ENCODE measurements around the gene ADGRL3. TPM values are rescaled to one million over a fixed set of nuclear protein-coding genes. Genes with fewer than 3 reads are reported as not detected.

The ADGRL3 gene
- total RNA-seq, 4 donors from 2014 or later = 6.1 to 26.0 (median 7.3) TPM

GRCh38 chr4:61274286-61274685 lies 74.2 kb downstream of the ADGRL3 start:
- no peaks in the 10 kb centered on the region for H3K9me3 ChIP-seq
- no peaks in the 10 kb centered on the region for H3K36me3 ChIP-seq
- no peak overlapping the region for H3K4me3 ChIP-seq
- no peaks in the 10 kb centered on the region for H3K27me3 ChIP-seq
- H3K4me1 ChIP-seq = peaks cover 0 to 13% (median 0%) of the 10 kb centered on the region in 3 donors
- 100% methylated on average over 1 of the region's 1 CpG for WGBS, 2 donors (ENCODE audit: low coverage in 1 of 2)
- ATAC-seq = no peak
- TF ChIP-seq POLR2A (IDR thresholded peaks at IDR 0.05) (no peak), EP300 (IDR thresholded peaks at IDR 0.05) (no peak), POLR2AphosphoS5 (IDR thresholded peaks at IDR 0.05) (no peak), CTCF (IDR thresholded peaks at IDR 0.05) (no peak)
- H3K27ac ChIP-seq = no peak overlapping the region

GRCh38 chr4:61275241-61275640 lies 75.1 kb downstream of the ADGRL3 start:
- Histone ChIP-seq H3K36me3 (no peaks in the 10 kb centered on the region), H3K4me3 (no peak overlapping the region), H3K27ac (no peak overlapping the region), H3K27me3 (no peaks in the 10 kb centered on the region), H3K4me1 (peaks cover 0 to 13% (median 0%) of the 10 kb centered on the region in 3 donors), H3K9me3 (no peaks in the 10 kb centered on the region)
- 71 to 100% methylated on average over 1 to 2 of the region's 2 CpGs for WGBS, 2 donors (ENCODE audit: low coverage in 1 of 2)
- TF ChIP-seq EP300 (IDR thresholded peaks at IDR 0.05) (no peak), POLR2A (IDR thresholded peaks at IDR 0.05) (no peak), CTCF (IDR thresholded peaks at IDR 0.05) (no peak), POLR2AphosphoS5 (IDR thresholded peaks at IDR 0.05) (no peak)
- no peak for ATAC-seq

GRCh38 chr4:61276029-61276428 lies 75.9 kb downstream of the ADGRL3 start:
- peaks cover 0 to 13% (median 0%) of the 10 kb centered on the region in 3 donors for H3K4me1 ChIP-seq
- no peak overlapping the region for H3K4me3 ChIP-seq
- no peaks in the 10 kb centered on the region for H3K9me3 ChIP-seq
- 92 to 100% methylated on average over 1 of the region's 1 CpG for WGBS, 2 donors (ENCODE audit: low coverage in 1 of 2)
- H3K27ac ChIP-seq = no peak overlapping the region
- ATAC-seq = no peak
- no peaks in the 10 kb centered on the region for H3K36me3 ChIP-seq
- H3K27me3 ChIP-seq = no peaks in the 10 kb centered on the region
- TF ChIP-seq EP300 (IDR thresholded peaks at IDR 0.05) (no peak), CTCF (IDR thresholded peaks at IDR 0.05) (no peak), POLR2AphosphoS5 (IDR thresholded peaks at IDR 0.05) (no peak), POLR2A (IDR thresholded peaks at IDR 0.05) (no peak)

GRCh38 chr4:61277785-61278760 lies 77.9 kb downstream of the ADGRL3 start:
- H3K9me3 ChIP-seq = no peaks in the 10 kb centered on the region
- H3K36me3 ChIP-seq = no peaks in the 10 kb centered on the region
- no peaks in the 10 kb centered on the region for H3K27me3 ChIP-seq
- TF ChIP-seq EP300 (IDR thresholded peaks at IDR 0.05) (no peak), POLR2AphosphoS5 (IDR thresholded peaks at IDR 0.05) (no peak), POLR2A (IDR thresholded peaks at IDR 0.05) (no peak), CTCF (IDR thresholded peaks at IDR 0.05) (no peak)
- no peak overlapping the region for H3K27ac ChIP-seq
- H3K4me3 ChIP-seq = no peak overlapping the region
- WGBS, 2 donors (ENCODE audit: low coverage in 1 of 2) = 40 to 68% methylated on average over 5 of the region's 5 CpGs
- H3K4me1 ChIP-seq = peaks cover 0 to 13% (median 0%) of the 10 kb centered on the region in 3 donors
- ATAC-seq = no peak

- TF ChIP-seq POLR2A (IDR thresholded peaks at IDR 0.05) = no peak
- H3K4me1 ChIP-seq = no peaks in the 10 kb centered on the region
- H3K27ac ChIP-seq = no peak overlapping the region
- no peaks in the 10 kb centered on the region for H3K36me3 ChIP-seq
- no peak for ATAC-seq
- WGBS, 2 donors (ENCODE audit: low coverage in 1 of 2) = 79 to 81% methylated on average over 3 of the region's 3 CpGs
- no peaks in the 10 kb centered on the region for H3K9me3 ChIP-seq
- no peak overlapping the region for H3K4me3 ChIP-seq
- no peaks in the 10 kb centered on the region for H3K27me3 ChIP-seq
Measured at GRCh38 chr4:61292322-61292721, 92.2 kb downstream of the ADGRL3 start.
